ENCODE measurements around the gene CAPN9.
"Not testable (repeated sequence)": the region's sequence is repeated elsewhere in the genome, so short reads cannot be mapped to it uniquely, and the experiment has no call there.

The CAPN9 gene

DNA sequence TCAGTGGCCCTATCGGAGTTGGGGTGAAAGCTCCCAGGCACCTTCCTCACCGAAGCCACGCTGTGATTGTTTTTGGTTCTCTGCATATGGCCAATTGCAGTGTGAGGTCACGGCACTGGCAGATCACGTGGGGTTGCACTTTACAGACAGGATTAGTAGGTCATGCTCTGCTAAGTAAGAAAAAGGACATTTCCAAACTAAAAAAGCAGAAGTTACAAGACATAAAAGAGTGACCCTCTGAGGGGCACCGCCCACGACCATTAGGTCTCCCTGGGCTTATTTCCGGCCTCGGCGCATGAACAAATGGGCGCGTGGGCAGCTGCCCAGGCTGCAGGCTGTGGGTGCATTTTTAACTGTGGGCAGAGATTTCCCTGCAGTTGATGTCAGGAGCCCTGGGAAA, 2.0 kb downstream of the CAPN9 start:
- DNase-seq (ENCODE audit: low read depth), result no peak

DNA sequence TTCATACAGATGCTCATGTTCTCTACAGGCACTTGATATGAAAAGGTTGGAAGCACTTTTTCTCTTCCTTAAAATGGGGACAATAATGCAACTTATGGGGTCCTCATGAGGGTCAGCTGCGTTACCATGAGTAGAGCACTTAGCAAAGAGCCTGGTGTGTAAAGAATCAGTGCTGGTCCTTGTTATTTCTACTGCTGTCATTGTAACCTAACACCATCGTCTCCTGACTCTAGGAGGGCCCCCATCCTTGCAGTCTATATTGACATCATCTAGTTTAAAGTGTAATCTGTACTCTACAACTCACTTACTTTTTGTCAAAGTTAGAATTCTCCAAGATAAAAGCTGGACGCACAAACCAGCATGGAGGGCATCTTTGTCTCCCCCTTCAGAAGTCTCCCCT, 2.4 kb downstream of the CAPN9 start:
- no peak for DNase-seq (ENCODE audit: low read depth)

DNA sequence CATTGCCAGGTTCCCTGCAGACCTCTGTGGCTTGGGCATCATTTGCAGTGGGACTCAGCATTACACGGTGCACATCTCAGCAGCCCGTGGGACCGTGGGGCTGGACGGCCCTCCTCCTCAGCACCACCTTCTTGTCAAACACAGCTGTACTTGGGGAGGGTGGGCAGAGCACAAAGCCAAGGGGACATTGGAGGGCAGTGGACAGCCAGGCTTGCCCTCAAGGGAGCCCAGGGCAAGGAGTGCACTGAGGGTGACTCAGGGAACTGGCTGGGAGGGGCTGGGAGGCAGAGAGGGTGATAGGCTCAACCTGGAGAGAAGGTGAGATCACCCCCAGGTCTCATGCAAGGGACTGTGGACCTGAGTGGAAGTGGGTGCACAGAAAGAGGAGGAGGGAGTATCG, 3.4 kb downstream of the CAPN9 start:
- no peak for DNase-seq (ENCODE audit: low read depth)

DNA sequence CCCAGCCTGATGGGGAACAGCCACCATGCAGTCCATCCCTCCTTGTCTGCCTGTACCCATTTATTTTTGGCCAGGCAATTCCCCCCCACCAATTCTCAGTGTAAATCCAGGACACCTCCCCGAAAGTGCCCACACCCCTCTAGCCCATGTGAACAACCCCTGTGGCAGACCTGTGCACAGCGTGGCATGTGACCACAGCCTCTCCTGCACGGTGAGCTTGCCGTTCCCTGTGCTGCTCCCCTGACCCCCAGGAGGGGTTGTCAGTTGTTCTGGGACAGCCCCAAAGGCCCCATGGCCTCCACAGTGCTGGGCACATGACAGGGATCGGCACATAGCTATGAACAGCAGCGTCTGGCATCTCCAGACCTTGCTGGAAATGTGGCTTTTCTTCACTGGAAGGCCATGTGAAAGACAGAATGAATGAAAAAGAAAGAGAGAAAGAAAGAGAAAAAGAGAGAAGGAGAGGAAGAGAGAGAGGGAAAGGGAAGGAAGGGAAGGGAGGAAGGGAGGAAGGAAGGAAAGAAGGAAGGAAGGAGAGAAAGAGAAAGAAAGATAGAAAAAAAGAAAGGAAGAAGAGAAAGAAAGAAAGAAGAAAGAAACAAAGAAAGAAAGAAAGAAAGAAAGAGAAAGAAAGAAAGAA, 3.9 kb downstream of the CAPN9 start:
- no peak for DNase-seq (ENCODE audit: low read depth)

DNA sequence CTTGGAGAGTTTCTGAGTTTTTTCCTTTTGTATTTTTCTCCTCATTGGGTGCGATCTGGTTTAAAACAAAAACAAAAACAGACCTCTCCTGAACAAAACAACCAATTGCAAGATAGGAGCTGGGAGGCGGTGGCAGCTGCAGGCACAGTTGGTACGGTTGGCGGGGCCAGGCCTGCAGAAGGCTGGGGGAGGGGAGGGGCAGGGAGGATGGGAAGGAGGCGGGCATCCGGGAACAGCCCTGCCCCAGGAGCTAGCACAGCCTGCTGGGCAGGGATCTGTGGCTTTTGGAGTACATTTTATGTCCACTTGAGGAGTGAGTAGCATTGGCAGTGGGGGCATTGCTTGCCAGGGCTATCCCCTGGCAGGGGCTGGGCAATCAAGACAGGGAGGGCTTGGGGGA, 5.2 kb downstream of the CAPN9 start:
- no peak for DNase-seq (ENCODE audit: low read depth)

DNA sequence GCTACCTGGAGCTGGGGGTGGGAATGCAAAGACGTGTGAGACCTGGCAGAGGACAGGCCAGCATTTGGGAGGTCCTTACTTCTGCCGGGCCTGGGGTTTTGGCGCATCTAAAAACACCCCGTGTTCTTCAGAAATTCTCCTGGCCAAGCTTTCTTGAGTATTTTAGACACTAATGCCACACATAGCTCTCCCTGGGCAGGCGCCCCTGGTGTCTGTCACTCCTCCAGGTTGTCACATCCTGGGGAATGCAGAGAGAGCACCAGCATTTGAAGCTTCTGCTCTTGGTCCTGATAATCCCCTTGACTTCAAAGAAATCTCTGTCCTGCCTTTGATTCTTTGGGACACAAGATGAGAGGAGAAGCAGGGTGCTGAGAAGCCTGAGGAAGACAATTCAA, 6.0 kb downstream of the CAPN9 start:
- no peak for DNase-seq (ENCODE audit: low read depth)

DNA sequence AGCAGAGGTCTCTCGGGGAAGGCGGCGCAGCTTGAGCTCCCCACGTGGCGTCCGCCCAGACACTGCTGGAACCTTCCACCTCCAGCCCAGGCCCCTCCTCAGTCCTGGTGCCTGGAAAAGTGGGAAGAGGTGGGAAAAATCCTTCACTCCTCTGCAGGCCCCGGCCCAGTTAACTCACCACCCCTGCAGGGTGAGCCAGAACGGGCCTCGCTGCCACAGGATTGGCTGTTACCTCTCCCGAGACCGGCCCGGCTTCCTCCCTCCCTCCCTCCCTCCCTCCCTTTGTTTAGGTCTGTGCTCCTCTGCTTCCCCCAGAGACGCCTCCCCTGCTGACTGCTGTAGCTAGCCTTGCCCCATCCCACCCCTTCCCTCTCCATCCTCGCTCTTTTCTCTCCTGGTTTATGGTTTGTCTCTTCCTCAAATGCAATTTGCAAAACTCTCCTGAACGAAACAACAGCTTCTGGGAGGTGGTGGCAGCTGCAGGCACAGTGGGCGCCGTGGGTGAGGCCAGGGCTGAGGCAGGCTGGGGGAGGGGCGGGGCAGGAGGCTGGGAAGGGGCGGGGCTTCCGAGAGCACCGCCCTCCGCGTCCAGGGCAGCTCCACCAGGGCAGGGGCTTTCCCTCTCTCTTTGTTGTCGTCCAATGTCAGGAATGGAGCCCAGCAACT, 6.5 kb downstream of the CAPN9 start:
- no peak for DNase-seq (ENCODE audit: low read depth)

DNA sequence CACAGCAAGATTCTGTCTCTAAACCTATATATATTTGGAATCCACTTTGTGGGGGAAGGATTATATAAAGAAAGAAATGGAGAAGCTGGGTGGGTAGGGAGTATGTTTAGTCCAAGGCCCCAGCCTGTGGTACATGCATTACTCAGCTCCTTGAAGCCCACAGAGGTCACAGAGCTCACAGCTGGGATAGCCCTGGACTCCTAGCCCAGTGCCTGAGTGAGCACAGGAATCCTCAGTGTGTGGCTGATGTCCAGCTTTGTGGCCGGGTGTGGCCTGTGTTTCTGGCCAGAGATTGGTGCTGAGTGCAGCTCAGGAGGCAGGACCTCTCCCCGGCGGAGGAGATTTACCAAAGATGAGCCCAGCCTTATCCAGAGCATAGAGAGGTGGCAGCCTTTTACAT, 7.6 kb downstream of the CAPN9 start:
- DNase-seq (ENCODE audit: low read depth), result no peak

DNA sequence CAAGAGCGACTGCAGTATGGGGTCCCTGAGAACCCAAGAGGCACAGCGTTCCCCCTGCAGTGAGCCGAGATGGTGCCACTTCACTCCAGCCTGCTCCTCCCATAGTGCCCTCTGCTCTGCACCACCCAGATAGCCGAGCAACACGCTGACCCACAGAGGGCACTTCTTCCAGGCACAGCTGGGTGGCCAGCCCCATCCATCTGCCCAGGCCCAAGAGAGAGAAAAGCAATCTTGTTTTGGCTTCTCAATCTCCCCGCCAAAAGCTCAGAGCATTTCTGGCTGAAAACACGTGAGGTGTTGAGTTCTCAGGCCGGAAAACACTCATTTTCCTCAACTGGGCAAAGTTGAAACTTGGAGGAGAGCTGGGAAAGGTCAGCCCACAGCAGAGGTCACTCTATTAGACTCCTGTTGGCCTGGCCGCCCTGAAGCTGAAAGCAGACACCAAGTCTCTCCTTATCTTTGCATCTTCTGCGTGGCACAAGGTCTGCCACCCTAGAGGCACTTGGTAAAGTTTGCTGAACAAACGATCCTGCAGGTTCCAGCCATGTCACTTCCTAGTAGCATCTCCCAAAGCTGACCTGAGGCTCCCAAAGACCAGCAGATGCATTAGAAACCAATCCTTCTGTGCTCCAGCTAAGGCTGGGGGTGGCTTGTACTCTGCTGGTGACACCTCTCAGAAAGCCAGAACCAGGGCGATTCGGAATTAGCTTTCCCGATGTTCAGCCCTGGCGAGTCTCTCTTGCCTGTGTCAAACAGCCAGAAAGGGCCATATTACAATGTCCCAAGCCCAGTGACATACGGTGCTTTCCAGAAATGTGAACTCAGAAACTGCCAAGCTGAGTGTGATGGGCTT, 10.9 kb downstream of the CAPN9 start:
- no peak for DNase-seq (ENCODE audit: low read depth)

DNA sequence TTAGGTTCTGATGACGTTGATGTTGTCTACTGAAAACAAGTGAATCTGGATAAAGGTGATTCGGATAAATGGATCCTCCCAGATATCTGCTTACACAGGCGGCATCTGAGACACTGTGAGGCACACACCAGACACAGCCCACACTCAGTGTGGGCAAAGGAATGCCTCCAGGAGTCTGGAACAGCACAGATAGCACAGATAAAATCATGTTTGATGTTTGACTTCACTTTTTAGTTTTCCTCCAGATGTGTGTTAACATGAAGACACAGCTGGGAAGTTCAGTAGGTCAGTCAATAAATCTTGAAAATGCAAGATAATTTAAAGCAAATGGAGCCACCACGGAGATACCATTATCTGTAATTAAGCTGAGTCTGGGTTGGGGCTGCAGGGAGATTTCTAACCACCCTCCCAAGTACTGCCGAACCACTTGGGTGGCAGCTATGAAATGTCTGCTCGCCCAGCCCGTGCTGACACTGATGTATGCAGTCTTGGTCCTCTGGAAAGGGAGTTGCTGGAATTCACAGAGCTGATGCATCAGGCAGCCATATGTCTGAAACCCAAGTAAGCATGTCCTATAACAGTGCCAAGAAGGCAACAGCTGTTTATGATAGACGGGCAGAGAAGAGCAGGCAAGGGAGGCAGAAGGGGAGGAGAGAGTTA, 11.7 kb downstream of the CAPN9 start:
- DNase-seq (ENCODE audit: low read depth), result no peak

DNA sequence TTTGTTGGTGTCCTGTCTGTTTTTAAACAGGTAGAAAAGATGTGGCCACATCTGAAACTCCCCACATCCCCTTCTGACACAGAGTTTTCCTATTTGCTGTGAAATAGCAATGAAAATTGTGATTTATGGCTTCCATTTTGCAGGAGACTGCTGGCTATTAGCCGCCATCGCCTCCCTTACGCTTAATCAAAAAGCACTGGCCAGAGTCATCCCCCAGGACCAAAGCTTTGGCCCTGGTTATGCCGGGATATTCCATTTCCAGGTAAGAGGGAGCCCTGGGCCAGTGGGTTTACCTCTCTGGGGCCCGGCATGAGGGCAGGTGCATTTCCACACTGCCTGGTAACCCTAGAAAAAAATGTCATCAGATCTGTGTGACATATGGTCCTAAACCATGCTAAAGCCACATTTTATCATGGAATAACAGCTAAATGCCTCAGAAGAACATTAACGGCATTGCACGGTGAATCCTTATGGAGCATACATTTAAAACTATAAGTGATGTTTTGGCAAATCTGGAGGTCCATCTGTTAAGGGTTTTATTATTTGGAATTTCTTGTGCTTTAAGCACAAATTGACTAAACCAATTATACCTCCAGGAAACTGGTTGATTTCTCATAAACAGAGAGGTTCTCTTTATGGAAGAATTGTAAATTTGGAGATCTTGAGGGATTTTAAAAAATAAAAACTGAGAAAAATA, 12.3 kb downstream of the CAPN9 start:
- DNase-seq (ENCODE audit: low read depth), result no peak

DNA sequence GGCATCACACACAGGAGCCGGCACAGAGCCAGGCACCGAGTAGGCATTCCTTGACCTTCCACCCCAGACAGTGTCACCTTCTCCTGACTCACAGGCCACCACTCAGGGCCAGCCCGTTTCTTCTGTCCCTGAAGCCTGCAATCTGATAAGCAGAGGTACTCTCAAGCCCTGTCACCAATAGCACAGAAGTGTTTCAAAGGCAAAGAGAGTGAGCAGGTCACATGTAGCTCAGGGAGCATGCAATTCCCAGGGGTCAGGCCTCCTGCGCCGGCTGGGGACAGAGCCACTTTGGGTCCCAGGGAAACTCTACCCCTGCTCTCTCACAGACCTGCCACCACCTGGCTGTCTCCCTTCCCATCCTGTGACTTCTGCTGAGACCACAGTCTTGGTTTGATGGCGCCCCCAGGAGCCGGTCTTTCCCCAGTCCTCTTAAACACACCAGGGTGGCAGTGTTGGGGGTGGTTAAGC, 13.2 kb downstream of the CAPN9 start:
- no peak for DNase-seq (ENCODE audit: low read depth)

DNA sequence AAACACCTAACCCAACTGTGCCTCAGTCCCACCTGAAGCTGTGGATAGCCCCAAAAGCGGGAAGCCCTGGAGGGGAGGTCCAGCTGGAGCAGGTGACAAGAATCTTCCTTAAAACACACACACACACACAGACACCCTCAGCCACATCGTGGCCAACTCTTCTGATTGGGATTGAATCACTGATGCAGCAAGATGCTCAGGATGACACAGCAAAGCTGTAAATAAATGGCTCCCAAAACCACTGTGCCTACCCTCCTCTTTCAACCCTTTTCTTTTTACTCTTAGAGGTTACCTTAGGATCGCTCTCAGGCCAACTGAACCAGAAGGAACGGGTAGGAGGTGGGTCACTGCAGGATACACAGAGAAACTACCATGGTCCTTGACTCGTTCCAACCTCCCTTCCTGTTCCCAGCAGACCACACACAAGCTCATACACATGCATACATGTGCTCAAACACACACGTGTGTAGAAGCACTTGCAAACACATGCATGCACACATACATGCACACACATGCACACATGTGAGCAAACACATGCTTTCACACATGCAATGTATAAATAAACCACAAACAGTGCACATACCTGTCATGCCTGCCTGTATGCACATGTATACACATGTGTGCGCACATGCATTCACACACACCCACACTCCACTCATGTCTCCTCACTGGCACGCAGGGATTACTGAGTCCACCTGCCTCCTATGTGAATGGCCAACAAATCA, 14.4 kb downstream of the CAPN9 start:
- DNase-seq (ENCODE audit: low read depth), result no peak

DNA sequence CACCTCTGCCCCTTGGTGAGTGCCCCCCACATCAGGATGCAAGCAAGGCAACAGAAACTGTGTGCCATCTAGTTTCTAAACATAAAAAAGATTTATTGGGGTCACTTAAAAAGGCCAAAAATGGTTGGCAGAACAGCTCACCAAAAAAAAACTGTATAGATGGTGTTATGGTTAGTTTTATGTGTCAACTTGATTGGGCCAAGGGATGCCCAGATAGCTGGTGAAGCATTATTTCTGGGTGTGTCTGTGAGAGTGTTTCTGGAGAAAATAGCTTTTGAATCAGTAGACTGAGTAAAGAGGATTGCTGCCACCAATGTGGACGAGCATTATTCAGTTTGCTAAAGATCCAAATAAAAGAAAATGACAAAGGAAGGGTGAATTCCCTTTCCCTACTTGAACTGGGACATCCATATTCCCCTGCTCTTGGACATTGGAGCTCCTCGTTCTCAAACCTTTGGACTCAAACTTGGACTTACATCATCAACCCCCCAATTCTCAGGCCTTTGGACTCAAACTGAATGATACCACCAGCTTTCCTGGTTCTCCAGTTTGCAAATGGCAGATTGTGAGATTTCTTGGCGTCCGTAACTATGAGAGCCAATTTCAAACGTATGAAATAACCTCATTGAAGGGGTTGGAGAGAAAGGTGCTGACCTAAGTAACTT, 16.9 kb downstream of the CAPN9 start:
- no peak for DNase-seq (ENCODE audit: low read depth)

DNA sequence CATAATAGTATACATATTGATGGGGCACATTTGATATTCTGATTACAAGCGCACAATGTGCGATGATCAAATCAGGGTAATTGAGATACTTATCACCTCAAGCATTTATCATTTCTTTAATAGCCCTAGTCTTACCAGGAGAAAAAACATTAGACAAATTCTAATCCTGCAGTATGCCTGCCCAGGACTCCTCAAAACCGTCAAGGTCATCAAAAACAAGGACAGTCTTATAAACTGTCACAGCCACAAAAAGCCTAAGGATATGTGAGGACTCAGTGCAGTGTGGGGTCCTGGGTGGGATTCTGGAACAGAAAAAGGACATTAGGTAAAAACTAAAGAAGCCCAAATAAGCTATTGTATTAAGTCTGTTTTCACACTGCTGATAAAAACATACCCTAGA, 19.1 kb downstream of the CAPN9 start:
- no peak for DNase-seq (ENCODE audit: low read depth)

DNA sequence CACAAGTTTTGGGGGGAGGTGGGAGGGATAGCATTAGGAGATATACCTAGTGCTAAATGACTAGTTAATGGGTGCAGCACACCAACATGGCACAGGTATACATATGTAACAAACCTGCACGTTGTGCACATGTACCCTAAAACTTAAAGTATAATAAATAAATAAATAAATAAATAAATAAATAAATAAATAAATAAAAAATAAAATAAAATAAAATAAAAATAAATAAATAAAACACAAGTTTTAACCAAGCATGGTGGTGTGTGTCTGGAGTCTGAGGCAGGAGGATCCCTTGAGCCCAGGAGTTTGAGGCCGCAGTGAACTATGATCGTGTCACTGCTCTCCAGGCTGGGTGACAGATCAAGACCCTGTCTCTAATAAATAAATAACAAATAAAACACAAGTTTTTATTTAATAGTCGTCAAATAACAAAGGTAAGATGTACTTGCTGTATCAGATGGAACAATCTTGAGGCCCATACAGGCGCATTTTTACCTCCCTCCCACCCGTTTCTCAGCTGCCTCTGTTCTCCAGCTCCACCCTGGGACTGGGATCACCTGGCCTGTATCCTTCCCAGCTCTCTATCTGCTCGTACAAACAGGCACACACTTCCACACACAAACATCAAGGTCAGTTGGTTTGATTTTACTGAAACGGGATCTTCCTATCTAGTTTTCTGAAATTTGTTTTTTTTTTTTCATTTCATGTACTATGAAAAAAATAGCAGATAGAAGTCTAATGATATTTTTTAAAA, 20.8 kb downstream of the CAPN9 start:
- DNase-seq (ENCODE audit: low read depth), result not testable (repeated sequence)

DNA sequence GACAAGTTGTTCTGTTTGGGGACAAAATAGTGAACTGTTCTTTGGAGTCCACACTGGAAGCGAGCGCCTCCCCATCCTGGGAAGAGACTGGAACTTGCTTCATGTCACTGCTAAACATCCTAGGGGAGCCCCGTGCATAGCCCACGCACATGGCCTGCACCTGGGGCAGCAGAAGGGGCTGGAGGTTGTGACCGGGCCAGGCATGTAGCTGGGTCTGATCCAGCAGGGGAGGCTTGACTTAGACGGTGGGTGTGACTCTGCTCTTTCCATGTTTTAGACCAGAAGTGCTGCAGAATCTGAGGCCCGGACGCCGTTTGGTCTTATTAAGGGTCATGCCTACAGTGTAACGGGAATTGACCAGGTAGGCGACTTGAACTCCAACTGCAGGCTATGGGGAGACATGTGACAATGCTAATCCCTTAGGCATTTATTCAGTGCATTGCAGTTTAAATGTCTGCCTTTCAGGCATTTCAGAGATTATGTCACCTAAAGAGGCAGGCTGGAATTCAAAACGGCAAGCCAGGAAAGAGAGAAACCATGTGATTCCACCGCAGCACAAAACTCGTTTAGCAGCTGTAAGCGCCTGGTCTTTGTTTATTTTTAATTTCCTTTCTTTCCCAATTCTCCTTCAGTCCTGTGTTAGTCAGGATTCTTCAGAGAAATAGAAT, 21.8 kb downstream of the CAPN9 start:
- DNase-seq (ENCODE audit: low read depth), result no peak

DNA sequence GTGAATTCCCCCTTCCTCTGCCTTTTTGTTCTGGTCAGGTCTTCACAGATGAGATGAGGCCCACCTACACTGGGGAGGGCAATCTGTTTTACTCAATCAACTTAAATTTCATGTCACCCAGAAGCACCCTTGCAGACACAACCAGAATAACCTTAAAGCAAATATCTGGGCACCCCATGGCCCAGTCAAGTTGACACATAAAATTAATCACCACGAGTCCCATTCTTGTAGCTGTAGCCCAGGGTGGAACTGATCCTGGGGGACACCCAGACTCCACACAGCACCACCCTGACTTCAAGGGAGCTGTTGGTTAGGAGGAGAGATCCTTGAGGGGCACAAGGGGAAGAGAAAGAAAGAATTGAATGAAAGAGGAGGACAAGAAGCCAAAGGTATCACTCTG, 23.1 kb downstream of the CAPN9 start:
- DNase-seq (ENCODE audit: low read depth), result no peak

DNA sequence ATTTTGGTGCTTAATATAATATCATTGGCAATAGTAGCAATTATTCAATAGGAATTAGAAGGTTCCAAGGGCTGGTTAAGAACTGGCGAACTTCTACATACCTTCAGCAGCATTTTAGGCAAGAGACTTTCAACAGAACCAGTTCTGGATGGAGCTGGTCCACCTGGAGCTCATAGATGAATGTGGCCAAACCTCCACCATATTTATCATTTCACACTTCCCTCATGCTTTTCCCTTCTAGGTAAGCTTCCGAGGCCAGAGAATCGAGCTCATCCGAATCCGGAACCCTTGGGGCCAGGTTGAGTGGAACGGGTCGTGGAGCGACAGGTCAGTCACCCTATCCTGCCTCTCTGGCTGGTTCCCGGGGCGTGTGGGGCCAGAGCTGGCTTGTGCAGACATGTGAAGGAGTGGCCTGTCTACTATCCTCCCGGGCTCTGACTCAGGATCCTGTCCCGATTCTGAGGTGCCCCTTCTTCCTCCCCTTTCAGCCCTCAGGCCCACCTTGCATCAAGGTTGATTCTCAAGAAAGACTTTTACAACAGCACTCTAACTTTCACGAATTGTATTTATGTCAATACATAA, 24.7 kb downstream of the CAPN9 start:
- DNase-seq (ENCODE audit: low read depth), result no peak
